GM18858 (cell line): ENCODE results near the gene SCYL2.
"Not testable (repeated sequence)": the region's sequence is repeated elsewhere in the genome, so short reads cannot be mapped to it uniquely, and the experiment has no call there.

ENCODE experiments used
- ATAC-seq: cut with Tn5 transposase; IDR thresholded peaks from one replicate; pipeline ENCODE4 v1.9.1; 2021; ENCODE audit not compliant: unreplicated experiment

The SCYL2 gene

GRCh38 chr12:100265107-100265506 is 1.9 kb upstream of the SCYL2 start:
- ATAC-seq, result not testable (repeated sequence)

- peak; percentile 18 for ATAC-seq
These were observed 1.0 kb upstream of the SCYL2 start for GRCh38 chr12:100265732-100266584.

GRCh38 chr12:100266585-100266834 is 467 bp upstream of the SCYL2 start:
- peak; percentile 72 for ATAC-seq

- ATAC-seq, result no peak
These were observed 765 bp downstream of the SCYL2 start for GRCh38 chr12:100267603-100268281.

- ATAC-seq, result no peak
These were observed 2.0 kb downstream of the SCYL2 start for GRCh38 chr12:100268835-100269564.

GRCh38 chr12:100273782-100274181 is 6.8 kb downstream of the SCYL2 start:
- no peak for ATAC-seq

GRCh38 chr12:100274291-100274690 is 7.3 kb downstream of the SCYL2 start:
- no peak for ATAC-seq

- ATAC-seq, result no peak
These were observed 12.2 kb downstream of the SCYL2 start for GRCh38 chr12:100279159-100279558.

- no peak for ATAC-seq
These were observed 12.7 kb downstream of the SCYL2 start for GRCh38 chr12:100279607-100280244.

GRCh38 chr12:100284556-100284955 is 17.6 kb downstream of the SCYL2 start:
- ATAC-seq, result not testable (repeated sequence)

- ATAC-seq, result no peak
These were observed 22.1 kb downstream of the SCYL2 start for GRCh38 chr12:100289038-100289437.

GRCh38 chr12:100290016-100290415 is 23.0 kb downstream of the SCYL2 start:
- ATAC-seq, result no peak

- ATAC-seq, result no peak
These were observed 26.0 kb downstream of the SCYL2 start for GRCh38 chr12:100293017-100293416.

- ATAC-seq, result not testable (repeated sequence)
These were observed 27.4 kb downstream of the SCYL2 start for GRCh38 chr12:100294366-100294765.

- ATAC-seq, result no peak
These were observed 29.0 kb downstream of the SCYL2 start for GRCh38 chr12:100295764-100296555.

- no peak for ATAC-seq
These were observed 35.1 kb downstream of the SCYL2 start for GRCh38 chr12:100302081-100302480.

- ATAC-seq, result no peak
These were observed 36.9 kb downstream of the SCYL2 start for GRCh38 chr12:100303831-100304230.

GRCh38 chr12:100304334-100304733 is 37.4 kb downstream of the SCYL2 start:
- not testable (repeated sequence) for ATAC-seq

GRCh38 chr12:100308138-100308537 is 41.2 kb downstream of the SCYL2 start:
- not testable (repeated sequence) for ATAC-seq

- ATAC-seq, result no peak
These were observed 44.3 kb downstream of the SCYL2 start for GRCh38 chr12:100311317-100311716.

GRCh38 chr12:100317371-100317770 is 50.4 kb downstream of the SCYL2 start:
- no peak for ATAC-seq
